Measurements from ENCODE around the gene RNF213.

Gene RNF213

DNA sequence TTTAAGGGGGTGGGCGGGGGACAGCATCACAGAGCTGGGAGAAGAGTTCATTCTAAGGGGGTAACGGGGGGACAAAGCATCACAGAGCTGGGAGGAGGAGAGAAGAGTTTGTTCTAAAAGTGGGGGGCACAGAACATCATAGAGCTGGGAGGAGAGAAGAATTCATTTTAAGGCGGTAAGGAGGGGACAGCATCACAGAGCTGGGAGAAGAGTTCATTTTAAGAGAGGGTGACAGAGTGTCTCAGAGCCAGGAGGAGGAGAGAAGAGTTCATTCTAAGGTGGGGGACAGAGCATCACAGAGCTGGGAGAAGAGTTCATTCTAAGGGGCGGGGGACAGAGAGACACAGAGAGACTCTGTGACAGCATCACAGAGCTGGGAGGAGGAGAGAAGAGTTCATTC, 182.1 kb downstream of the RNF213 start:
- Histone ChIP-seq H3K4me3 (replicated peaks; ENCODE audit: low read depth, low read length) (no peak overlapping the region), H3K27me3 (replicated peaks; ENCODE audit: control insufficient read depth, insufficient read depth, low read length) (no peaks in the 10 kb centered on the region; the same call in none of the 2 replicates), H3K36me3 (ENCODE audit: control insufficient read depth, insufficient read depth, low read length) (no peaks in the 10 kb centered on the region)
- TF ChIP-seq, protein P1, sequence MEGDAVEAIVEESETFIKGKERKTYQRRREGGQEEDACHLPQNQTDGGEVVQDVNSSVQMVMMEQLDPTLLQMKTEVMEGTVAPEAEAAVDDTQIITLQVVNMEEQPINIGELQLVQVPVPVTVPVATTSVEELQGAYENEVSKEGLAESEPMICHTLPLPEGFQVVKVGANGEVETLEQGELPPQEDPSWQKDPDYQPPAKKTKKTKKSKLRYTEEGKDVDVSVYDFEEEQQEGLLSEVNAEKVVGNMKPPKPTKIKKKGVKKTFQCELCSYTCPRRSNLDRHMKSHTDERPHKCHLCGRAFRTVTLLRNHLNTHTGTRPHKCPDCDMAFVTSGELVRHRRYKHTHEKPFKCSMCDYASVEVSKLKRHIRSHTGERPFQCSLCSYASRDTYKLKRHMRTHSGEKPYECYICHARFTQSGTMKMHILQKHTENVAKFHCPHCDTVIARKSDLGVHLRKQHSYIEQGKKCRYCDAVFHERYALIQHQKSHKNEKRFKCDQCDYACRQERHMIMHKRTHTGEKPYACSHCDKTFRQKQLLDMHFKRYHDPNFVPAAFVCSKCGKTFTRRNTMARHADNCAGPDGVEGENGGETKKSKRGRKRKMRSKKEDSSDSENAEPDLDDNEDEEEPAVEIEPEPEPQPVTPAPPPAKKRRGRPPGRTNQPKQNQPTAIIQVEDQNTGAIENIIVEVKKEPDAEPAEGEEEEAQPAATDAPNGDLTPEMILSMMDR (IDR thresholded peaks at IDR 0.05; ENCODE audit: insufficient read depth, low read length, poor library complexity, severe bottlenecking): no peak
- no peak for DNase-seq (ENCODE audit: extremely low read depth, insufficient read length)

DNA sequence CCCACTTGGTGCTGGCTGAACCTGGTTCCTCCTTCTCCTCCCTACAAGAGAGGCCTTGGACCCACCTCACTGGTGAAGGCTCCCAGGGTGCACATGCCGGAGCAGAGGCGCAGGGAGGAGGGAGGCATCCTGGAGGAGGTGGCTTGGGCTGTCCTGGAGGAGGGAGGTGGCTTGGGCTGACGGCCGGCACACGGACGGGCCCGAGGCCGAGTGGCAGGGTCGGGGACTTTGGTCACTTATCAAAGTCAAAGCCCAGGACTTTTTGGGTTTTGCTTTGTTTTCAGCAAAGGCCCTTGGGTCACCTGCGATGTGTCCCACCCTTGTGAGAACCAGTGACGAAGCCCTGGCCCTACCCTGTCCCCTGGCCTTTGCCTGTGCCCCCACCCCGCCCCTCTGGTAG, 182.8 kb downstream of the RNF213 start:
- no peaks in the 10 kb centered on the region; the same call in none of the 2 replicates for H3K27me3 ChIP-seq (replicated peaks; ENCODE audit: control insufficient read depth, insufficient read depth, low read length)
- DNase-seq (ENCODE audit: extremely low read depth, insufficient read length): no peak
- H3K36me3 ChIP-seq (ENCODE audit: control insufficient read depth, insufficient read depth, low read length): no peaks in the 10 kb centered on the region
- no peak overlapping the region for H3K4me3 ChIP-seq (replicated peaks; ENCODE audit: low read depth, low read length)
- TF ChIP-seq, protein P1 (IDR thresholded peaks at IDR 0.05; ENCODE audit: insufficient read depth, low read length, poor library complexity, severe bottlenecking): no peak

GRCh38 chr17:80443916-80444643, 183.4 kb downstream of the RNF213 start:
- no peaks in the 10 kb centered on the region; the same call in none of the 2 replicates for H3K27me3 ChIP-seq (replicated peaks; ENCODE audit: control insufficient read depth, insufficient read depth, low read length)
- TF ChIP-seq, protein P1 (IDR thresholded peaks at IDR 0.05; ENCODE audit: insufficient read depth, low read length, poor library complexity, severe bottlenecking): no peak
- no peak overlapping the region for H3K4me3 ChIP-seq (replicated peaks; ENCODE audit: low read depth, low read length)
- no peaks in the 10 kb centered on the region for H3K36me3 ChIP-seq (ENCODE audit: control insufficient read depth, insufficient read depth, low read length)
- no peak for DNase-seq (ENCODE audit: extremely low read depth, insufficient read length)

GRCh38 chr17:80444644-80444979, 184.0 kb downstream of the RNF213 start:
- TF ChIP-seq, protein P1 (IDR thresholded peaks at IDR 0.05; ENCODE audit: insufficient read depth, low read length, poor library complexity, severe bottlenecking): no peak
- no peak overlapping the region for H3K4me3 ChIP-seq (replicated peaks; ENCODE audit: low read depth, low read length)

GRCh38 chr17:80445007-80445725, 184.5 kb downstream of the RNF213 start:
- TF ChIP-seq, protein P1 (IDR thresholded peaks at IDR 0.05; ENCODE audit: insufficient read depth, low read length, poor library complexity, severe bottlenecking): no peak
- no peaks in the 10 kb centered on the region; the same call in none of the 2 replicates for H3K27me3 ChIP-seq (replicated peaks; ENCODE audit: control insufficient read depth, insufficient read depth, low read length)
- H3K4me3 ChIP-seq (replicated peaks; ENCODE audit: low read depth, low read length): no peak overlapping the region
- H3K36me3 ChIP-seq (ENCODE audit: control insufficient read depth, insufficient read depth, low read length): no peaks in the 10 kb centered on the region
- DNase-seq (ENCODE audit: extremely low read depth, insufficient read length): no peak

More at GRCh38 chr17:80444644-80444979, 184.0 kb downstream of the RNF213 start:
- no peaks in the 10 kb centered on the region; the same call in none of the 2 replicates for H3K27me3 ChIP-seq (replicated peaks; ENCODE audit: control insufficient read depth, insufficient read depth, low read length)
- no peaks in the 10 kb centered on the region for H3K36me3 ChIP-seq (ENCODE audit: control insufficient read depth, insufficient read depth, low read length)
- DNase-seq (ENCODE audit: extremely low read depth, insufficient read length): no peak
